ACC112 (cell line): ENCODE results near the gene GAL3ST3.
"Not testable (repeated sequence)": the region's sequence is repeated elsewhere in the genome, so short reads cannot be mapped to it uniquely, and the experiment has no call there.

Experiments
- H2AFZ ChIP-seq: fragments of 200-600 bp; sonication (generic); one replicate; pipeline ENCODE4 v1.6.0; 2017; ENCODE audit warnings: antibody characterized with exemption, low read length; ENCODE audit not compliant: unreplicated experiment
- H3K27ac ChIP-seq: fragments of 200-600 bp; sonication (generic); 2 replicates; pipeline ENCODE4 v1.5.1; 2014; ENCODE audit warnings: low read depth, mild to moderate bottlenecking, antibody characterized with exemption, low read length, moderate library complexity
- H3K27me3 ChIP-seq: fragments of 200-600 bp; sonication (generic); 2 replicates; pipeline ENCODE4 v1.6.1; 2014; ENCODE audit warnings: mild to moderate bottlenecking, antibody characterized with exemption, low read length, moderate library complexity, mixed read lengths; ENCODE audit not compliant: insufficient read depth
- H3K36me3 ChIP-seq: fragments of 200-600 bp; sonication (generic); 2 replicates; pipeline ENCODE4 v1.6.1; 2016; ENCODE audit warnings: mild to moderate bottlenecking, antibody characterized with exemption, low read length, moderate library complexity, mixed read lengths; ENCODE audit not compliant: insufficient read depth
- H3K4me1 ChIP-seq: fragments of 200-600 bp; sonication (generic); one replicate; pipeline ENCODE4 v1.6.1; 2016; ENCODE audit warnings: low read length, mixed read lengths; ENCODE audit not compliant: insufficient read depth, unreplicated experiment, control insufficient read depth
- H3K4me3 ChIP-seq: fragments of 200-600 bp; sonication (generic); 2 replicates; pipeline ENCODE4 v1.5.1; 2014; ENCODE audit warnings: mild to moderate bottlenecking, low read depth, low read length
- H3K79me2 ChIP-seq: fragments of 200-600 bp; sonication (generic); one replicate; pipeline ENCODE4 v1.6.0; 2016; ENCODE audit warnings: low read length; ENCODE audit not compliant: control insufficient read depth, unreplicated experiment, insufficient read depth

The GAL3ST3 gene

DNA sequence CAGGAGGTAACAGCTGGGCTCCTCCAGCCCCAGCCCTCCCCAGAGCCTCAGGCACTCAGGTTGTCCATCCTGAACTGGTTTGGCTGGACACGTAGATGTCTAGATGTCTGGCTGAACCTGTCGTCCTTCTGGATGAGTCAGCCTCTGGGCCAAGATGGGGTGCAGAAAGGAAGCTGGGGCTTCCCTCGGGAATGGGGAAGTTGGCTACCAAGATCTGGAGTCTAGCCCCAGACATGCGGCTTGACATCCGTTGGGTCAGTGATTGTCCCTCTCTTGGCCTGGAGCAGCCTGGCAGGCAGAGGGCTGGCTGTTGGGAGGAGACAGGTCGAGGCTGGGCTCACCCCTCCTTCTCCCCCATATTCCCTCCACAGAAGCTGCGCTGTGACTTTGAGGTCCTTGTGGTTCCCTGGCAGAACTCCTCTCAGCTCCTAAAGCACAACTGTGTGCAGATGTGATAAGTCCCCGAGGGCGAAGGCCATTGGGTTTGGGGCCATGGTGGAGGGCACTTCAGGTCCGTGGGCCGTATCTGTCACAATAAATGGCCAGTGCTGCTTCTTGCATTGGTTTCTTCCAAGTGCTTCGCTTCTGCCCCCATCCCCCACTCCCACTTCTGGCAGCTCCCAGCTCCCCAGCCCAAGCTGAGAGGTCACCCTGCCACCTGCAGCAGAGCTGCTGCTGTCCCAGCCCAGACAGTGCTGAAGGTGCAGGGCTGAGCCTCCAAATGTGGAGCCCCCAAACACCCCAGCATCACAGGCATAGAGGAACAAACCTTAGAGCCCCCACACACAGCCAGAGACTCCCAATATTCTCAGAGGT is 35.8 kb downstream of the GAL3ST3 start:
- H2AFZ ChIP-seq, result no peak overlapping the region
- peaks cover 37% of the 10 kb centered on the region for H3K4me1 ChIP-seq
- H3K27ac ChIP-seq, result no peak overlapping the region
- peaks cover 2% of the 10 kb centered on the region for H3K79me2 ChIP-seq
- peaks cover 4% of the 10 kb centered on the region; the same call in 1 of the 2 replicates for H3K27me3 ChIP-seq
- no peaks in the 10 kb centered on the region for H3K36me3 ChIP-seq
- no peak overlapping the region for H3K4me3 ChIP-seq

GRCh38 chr11:66012371-66012945 is 36.5 kb downstream of the GAL3ST3 start:
- no peaks in the 10 kb centered on the region for H3K36me3 ChIP-seq
- peaks cover 37% of the 10 kb centered on the region for H3K4me1 ChIP-seq
- H3K4me3 ChIP-seq, result no peak overlapping the region
- H2AFZ ChIP-seq, result no peak overlapping the region
- peaks cover 2% of the 10 kb centered on the region for H3K79me2 ChIP-seq
- no peak overlapping the region for H3K27ac ChIP-seq
- peaks cover 4% of the 10 kb centered on the region; the same call in 1 of the 2 replicates for H3K27me3 ChIP-seq

DNA sequence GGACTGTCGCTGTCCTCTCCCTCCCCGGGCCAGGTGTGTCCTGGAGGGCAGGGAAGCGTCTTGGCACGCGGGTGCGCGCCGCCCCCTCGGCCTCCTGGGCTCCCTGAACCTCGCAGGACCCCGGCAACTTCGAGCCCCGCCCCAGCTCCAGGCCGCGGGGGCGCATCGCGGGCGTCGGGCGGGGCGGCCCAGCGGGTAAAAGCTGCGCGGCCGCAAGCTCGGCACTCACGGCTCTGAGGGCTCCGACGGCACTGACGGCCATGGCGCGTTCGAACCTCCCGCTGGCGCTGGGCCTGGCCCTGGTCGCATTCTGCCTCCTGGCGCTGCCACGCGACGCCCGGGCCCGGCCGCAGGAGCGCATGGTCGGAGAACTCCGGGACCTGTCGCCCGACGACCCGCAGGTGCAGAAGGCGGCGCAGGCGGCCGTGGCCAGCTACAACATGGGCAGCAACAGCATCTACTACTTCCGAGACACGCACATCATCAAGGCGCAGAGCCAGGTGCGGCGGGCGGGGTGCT is 37.1 kb downstream of the GAL3ST3 start, which contains the start of gene CST6:
Gene CST6, plus strand, starts transcription at position 224 of the 519 bp plus-strand sequence. Its CDS starts 37 bp downstream, at position 261.
- H3K36me3 ChIP-seq, result no peaks in the 10 kb centered on the region
- H3K4me1 ChIP-seq, result peaks cover 41% of the 10 kb centered on the region
- H3K79me2 ChIP-seq, result peaks cover 2% of the 10 kb centered on the region
- no peak within 1 kb of the TSS for H3K4me3 ChIP-seq
- peaks cover 4% of the 10 kb centered on the region; the same call in 1 of the 2 replicates for H3K27me3 ChIP-seq
- no peak within 1 kb of the TSS for H3K27ac ChIP-seq
- H2AFZ ChIP-seq, result peak within 1 kb of the TSS; percentile 6

- no peak overlapping the region for H3K4me3 ChIP-seq
- no peaks in the 10 kb centered on the region for H3K79me2 ChIP-seq
- H3K36me3 ChIP-seq, result no peaks in the 10 kb centered on the region
- H3K27me3 ChIP-seq, result peaks cover 4% of the 10 kb centered on the region; the same call in 1 of the 2 replicates
- no peak overlapping the region for H3K27ac ChIP-seq
- no peak overlapping the region for H2AFZ ChIP-seq
- H3K4me1 ChIP-seq, result peaks cover 36% of the 10 kb centered on the region
Observed at GRCh38 chr11:66011239-66011784, 37.6 kb downstream of the GAL3ST3 start.

DNA sequence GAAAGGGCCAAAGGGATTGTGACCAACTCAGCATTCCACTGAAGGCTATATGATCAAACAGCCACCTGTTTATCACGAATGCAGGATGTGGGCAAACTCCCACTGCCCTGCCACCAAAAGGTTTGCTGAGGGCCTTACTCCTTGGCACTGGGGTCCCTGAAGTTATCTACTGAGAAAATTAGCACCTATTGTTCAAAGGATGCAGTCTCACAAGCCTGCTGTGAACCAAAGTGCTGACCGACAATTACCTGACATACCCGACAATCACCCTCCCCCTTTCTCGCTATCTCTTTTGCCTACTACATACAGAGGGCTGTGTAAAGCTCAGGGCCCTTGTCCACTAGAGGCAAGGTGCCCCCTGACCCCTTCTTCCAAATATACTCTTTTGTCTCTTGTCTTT is 38.9 kb downstream of the GAL3ST3 start:
- H3K36me3 ChIP-seq, H3K27ac ChIP-seq, H3K27me3 ChIP-seq, H3K4me3 ChIP-seq, H3K79me2 ChIP-seq, H2AFZ ChIP-seq: not testable (repeated sequence)
- H3K4me1 ChIP-seq, result peaks cover 24% of the 10 kb centered on the region

- peaks cover 5% of the 10 kb centered on the region; the same call in 1 of the 2 replicates for H3K36me3 ChIP-seq
- peaks cover 4% of the 10 kb centered on the region for H3K79me2 ChIP-seq
- no peak overlapping the region for H3K4me3 ChIP-seq
- H3K27me3 ChIP-seq, result peaks cover 4% of the 10 kb centered on the region; the same call in 1 of the 2 replicates
- no peak overlapping the region for H3K27ac ChIP-seq
- H2AFZ ChIP-seq, result no peak overlapping the region
- H3K4me1 ChIP-seq, result peaks cover 19% of the 10 kb centered on the region
Observed at GRCh38 chr11:66008468-66009101, 40.4 kb downstream of the GAL3ST3 start.

GRCh38 chr11:66008095-66008467 is 40.9 kb downstream of the GAL3ST3 start:
- Histone ChIP-seq H3K27ac (no peak overlapping the region), H3K4me1 (peaks cover 19% of the 10 kb centered on the region), H2AFZ (no peak overlapping the region)

DNA sequence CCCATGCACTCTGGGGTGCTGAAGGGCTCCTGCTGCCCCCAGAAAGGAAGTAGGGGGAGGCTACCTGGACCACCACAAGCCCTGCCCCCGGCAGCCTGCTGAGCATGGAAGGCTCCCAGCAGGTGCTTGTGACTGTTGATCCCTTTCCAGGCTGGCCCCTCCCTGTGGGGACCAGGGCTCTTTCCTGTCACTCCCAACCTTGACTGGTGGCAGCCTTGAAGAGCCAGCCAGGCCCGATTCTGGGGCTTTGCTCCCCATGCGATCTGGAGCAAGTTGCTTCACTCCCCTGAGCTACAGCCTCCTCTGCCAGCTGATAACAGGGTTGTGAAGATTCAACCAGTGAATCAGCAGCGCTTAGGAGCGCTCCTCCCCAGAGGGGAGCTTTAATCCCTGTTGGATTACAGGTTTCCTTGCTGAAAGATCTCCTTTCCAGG is 41.7 kb downstream of the GAL3ST3 start:
- H3K27ac ChIP-seq, result no peak overlapping the region

More at GRCh38 chr11:66008095-66008467, 40.9 kb downstream of the GAL3ST3 start:
- H3K4me3 ChIP-seq, result no peak overlapping the region
- peaks cover 9% of the 10 kb centered on the region for H3K79me2 ChIP-seq
- peaks cover 4% of the 10 kb centered on the region; the same call in 1 of the 2 replicates for H3K27me3 ChIP-seq
- peaks cover 5% of the 10 kb centered on the region; the same call in 1 of the 2 replicates for H3K36me3 ChIP-seq

GRCh38 chr11:66006891-66007176 is 42.1 kb downstream of the GAL3ST3 start:
- peaks cover 5% of the 10 kb centered on the region; the same call in 1 of the 2 replicates for H3K36me3 ChIP-seq
- peaks cover 14% of the 10 kb centered on the region for H3K4me1 ChIP-seq
- H3K27ac ChIP-seq, result no peak overlapping the region
- peaks cover 15% of the 10 kb centered on the region for H3K79me2 ChIP-seq
- no peak overlapping the region for H2AFZ ChIP-seq
- H3K4me3 ChIP-seq, result no peak overlapping the region
- H3K27me3 ChIP-seq, result peaks cover 4% of the 10 kb centered on the region; the same call in 1 of the 2 replicates

More for the DNA sequence above, 41.7 kb downstream of the GAL3ST3 start:
- Histone ChIP-seq H2AFZ (no peak overlapping the region), H3K79me2 (peaks cover 14% of the 10 kb centered on the region), H3K4me3 (no peak overlapping the region), H3K36me3 (peaks cover 5% of the 10 kb centered on the region; the same call in 1 of the 2 replicates), H3K4me1 (peaks cover 14% of the 10 kb centered on the region), H3K27me3 (peaks cover 4% of the 10 kb centered on the region; the same call in 1 of the 2 replicates)
